ENCODE measurements around the gene DDX3X. TPM values are rescaled to one million over a fixed set of nuclear protein-coding genes. Genes with fewer than 3 reads are reported as not detected.
A peak's percentile ranks its signal among the peaks of the same experiment; 100 is the strongest.

DDX3X gene
- total and polyA plus RNA-seq, 2 of the 4 experiments (the other 2 are of a cell fraction) = 64.8 to 229 TPM

GRCh38 chrX:41335958-41336331, 2.0 kb downstream of the DDX3X start:
- H4K20me1 ChIP-seq (ENCODE audit: insufficient read depth, low read length) = peaks cover 69% of the 10 kb centered on the region
- H2AK9ac ChIP-seq (replicated peaks; ENCODE audit: low read depth, low read length, poor library complexity) = no peak overlapping the region
- peak overlapping the region; percentile 68 for H3K4me3 ChIP-seq (ENCODE audit: insufficient read depth, low read depth, low read length)
- peak overlapping the region; percentile 89; the same call in 1 of the 2 replicates for H3K9ac ChIP-seq (ENCODE audit: low read depth, low read length)
- no peak overlapping the region for H2BK20ac ChIP-seq (ENCODE audit: low read depth, low read length)
- H3K27me3 ChIP-seq (ENCODE audit: control insufficient read depth, insufficient read depth, low read length) = no peaks in the 10 kb centered on the region
- H4K5ac ChIP-seq (ENCODE audit: low read depth, low read length) = no peak overlapping the region
- peaks cover 12% of the 10 kb centered on the region for H3K36me3 ChIP-seq (ENCODE audit: control insufficient read depth, insufficient read depth, low read length)
- H3K79me1 ChIP-seq (ENCODE audit: low read depth in 1 of 2, low read length in 2 of 2) = peaks cover 4 to 45% of the 10 kb centered on the region in 2 experiments; a peak in 3 of 4 replicates
- H3K18ac ChIP-seq (ENCODE audit: low read depth, low read length) = no peak overlapping the region
- H2BK5ac ChIP-seq (ENCODE audit: low read depth, low read length, poor library complexity, severe bottlenecking) = peak overlapping the region; percentile 56
- no peak overlapping the region for H4K91ac ChIP-seq (ENCODE audit: insufficient read depth, low read depth, low read length)
- no peak overlapping the region for H3K27ac ChIP-seq (ENCODE audit: insufficient read depth, low read length)
- no peak overlapping the region for H2BK120ac ChIP-seq (ENCODE audit: low read depth, low read length)
- H3K4ac ChIP-seq (ENCODE audit: low read depth, low read length) = no peak overlapping the region
- dilution Hi-C loops (cut with HindIII; ENCODE audit: low sequenced_read_pairs, unreplicated experiment) (no loop called here), intact Hi-C loops (cut with micrococcal nuclease) (loop anchor here (1.0 to 5.0 kb wide), 2 partner anchors 60 to 221 kb away; no protein-coding TSS in a partner anchor), in situ Hi-C loops (cut with MboI; ENCODE audit: low sequenced_read_pairs) (no loop called here)
- no peak overlapping the region for H3K56ac ChIP-seq (ENCODE audit: extremely low read depth, insufficient read depth, low read length)
- H3K4me2 ChIP-seq (ENCODE audit: low read depth, low read length) = peak overlapping the region; percentile 97
- CTCF ChIA-PET = no interaction called here
- H3K23ac ChIP-seq (ENCODE audit: low read depth, low read length) = 0 out of 2 replicates have a peak overlapping the region, but pooled peaks have one; percentile 18
- H3K9me3 ChIP-seq (ENCODE audit: control insufficient read depth, insufficient read depth, low read length) = no peaks in the 10 kb centered on the region
- H2BK15ac ChIP-seq (ENCODE audit: low read depth, low read length) = no peak overlapping the region
- TF ChIP-seq POLR2A (IDR thresholded peaks at IDR 0.05; ENCODE audit: low read depth, low read length) (no peak), CTCF (conservative IDR thresholded peaks at IDR 0.05; ENCODE audit: low read depth, low read length) (no peak), CHD1 (IDR thresholded peaks at IDR 0.05; ENCODE audit: low read depth, low read length) (0 out of 2 replicates have a peak, but pooled peaks have one; percentile 23), USF2 (IDR thresholded peaks at IDR 0.05; ENCODE audit: low read depth, low read length) (no peak), RFX5 (IDR thresholded peaks at IDR 0.05; ENCODE audit: low read depth, low read length) (no peak), MAFK (IDR thresholded peaks at IDR 0.05; ENCODE audit: low read depth, low read length) (no peak)
- POLR2A ChIA-PET (ENCODE audit: unreplicated experiment) = interaction anchor here (0.6 kb wide), 1 partner anchor 17 kb away, joined by 5 read pairs; no protein-coding TSS in a partner anchor
- WGBS, 2 experiments (ENCODE audit: extremely low coverage in 2 of 2, insufficient read length in 1 of 2) = 0% methylated on average over 1 of the region's 6 CpGs; no CpG with 5 or more reads in 1 of the 2 experiments
- H2AK5ac ChIP-seq (ENCODE audit: low read depth, low read length) = no peak overlapping the region
- no peak for ATAC-seq (ENCODE audit: low read depth)
- H4K8ac ChIP-seq (ENCODE audit: low read depth in 2 of 2, low read length in 2 of 2) = no peak overlapping the region
- peaks cover 2% of the 10 kb centered on the region; the same call in 1 of the 2 replicates for H3K4me1 ChIP-seq (ENCODE audit: control insufficient read depth, insufficient read depth, low read length)
- no peak overlapping the region for H2AFZ ChIP-seq (replicated peaks; ENCODE audit: low read length, poor library complexity)
- no peak overlapping the region for H3K14ac ChIP-seq (replicated peaks; ENCODE audit: low read depth, low read length)
- H3K9me1 ChIP-seq (ENCODE audit: insufficient read depth, low read length) = 0 out of 2 replicates have a peak, but pooled peaks cover 3% of the 10 kb centered on the region
- no TSS peak for BruUV-seq (replicated peaks)
- DNase-seq = peak; percentile 80

All from IMR-90 (cell line).